PC-3 (cell line): ENCODE data around the gene KBTBD12.

Source experiments
- CTCF ChIP-seq: fragments of 300-600 bp; sonication (generic); conservative IDR thresholded peaks from 2 replicates; pipeline ENCODE4 v1.5.1; 2017; ENCODE audit warnings: antibody characterized with exemption, low read depth, mild to moderate bottlenecking, low read length
- EZH2 ChIP-seq: fragments of 300-600 bp; sonication (generic); IDR thresholded peaks from one replicate; pipeline ENCODE4 v1.6.1; 2017; ENCODE audit warnings: antibody characterized with exemption, mild to moderate bottlenecking, low read length; ENCODE audit not compliant: unreplicated experiment

- TF ChIP-seq CTCF: no peak
- TF ChIP-seq EZH2: no peak
Measured at GRCh38 chr3:127948211-127948610, 33.2 kb downstream of the KBTBD12 start.
